HG03520 (cell line): ENCODE results near the gene HOMEZ.
"Not testable (repeated sequence)": the region's sequence is repeated elsewhere in the genome, so short reads cannot be mapped to it uniquely, and the experiment has no call there.

Experiments used
- ATAC-seq: cut with Tn5 transposase; IDR thresholded peaks from one replicate; pipeline ENCODE4 v1.9.1; 2021; ENCODE audit warnings: mild to moderate bottlenecking, moderate library complexity; ENCODE audit not compliant: unreplicated experiment

Gene HOMEZ

DNA sequence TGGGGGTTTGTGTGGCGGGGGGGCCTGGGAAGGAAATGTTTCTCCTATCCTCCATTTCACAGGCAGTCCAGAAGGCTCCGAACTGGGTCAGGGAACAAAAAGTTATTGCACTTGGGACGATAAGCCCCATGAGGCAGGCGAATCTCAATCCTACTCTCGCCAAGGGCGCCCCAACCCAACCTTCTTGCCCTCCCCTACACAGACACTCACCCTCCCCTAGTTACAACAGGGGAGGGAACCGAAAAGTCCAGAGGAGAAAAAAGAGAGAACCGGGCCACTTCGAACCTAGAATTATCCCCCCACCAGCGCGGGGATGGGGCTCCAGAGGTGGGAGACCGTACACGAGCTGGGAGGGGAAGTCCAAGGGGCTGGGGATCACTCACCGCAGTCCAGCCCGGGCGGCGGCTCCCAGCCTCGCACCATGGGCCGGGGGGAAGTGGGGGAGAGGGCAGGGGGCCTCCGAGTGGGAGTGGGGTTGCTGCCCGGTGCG is 357 bp downstream of the HOMEZ start:
- ATAC-seq = peak; percentile 23

DNA sequence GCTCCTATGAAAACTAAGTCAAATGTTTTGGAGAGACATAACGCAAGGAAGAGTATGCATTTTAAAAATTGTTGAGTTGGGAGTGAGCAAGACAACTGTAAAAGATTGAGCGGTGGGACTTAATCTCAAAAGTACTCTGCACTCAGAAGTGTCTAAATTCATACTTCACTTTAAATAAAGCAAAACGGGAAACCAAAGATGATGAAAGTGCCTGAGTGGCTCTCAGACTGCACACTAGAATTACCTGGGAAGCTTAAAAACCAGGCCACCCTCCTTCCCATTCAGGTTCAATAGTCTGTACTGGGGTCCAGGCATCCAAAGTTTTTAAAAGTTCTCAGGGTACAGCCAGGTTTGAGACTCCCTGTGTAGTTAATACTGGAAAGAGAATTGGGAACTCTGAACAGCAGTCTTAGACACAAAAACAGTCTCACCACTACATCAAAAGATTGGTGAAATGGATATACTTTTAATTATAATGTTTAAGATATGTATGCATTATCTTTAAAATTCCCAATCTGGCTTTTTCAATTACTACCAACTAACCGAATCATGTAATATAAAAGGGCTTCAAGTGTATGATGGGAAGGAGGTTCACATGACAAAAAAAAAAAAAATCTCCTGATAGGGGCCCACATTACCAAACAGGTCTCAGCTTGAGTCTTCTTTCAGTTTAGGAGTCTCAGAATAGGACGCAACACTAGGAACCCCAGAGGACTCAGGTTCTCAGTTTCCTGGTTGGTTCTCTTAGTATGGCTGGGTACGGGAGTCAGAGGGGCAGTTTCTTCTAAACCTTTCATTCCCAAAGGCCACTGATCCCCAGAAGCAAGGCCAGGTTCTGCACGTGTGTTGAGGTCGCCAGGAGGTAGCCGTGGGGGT is 1.0 kb downstream of the HOMEZ start:
- ATAC-seq = no peak

DNA sequence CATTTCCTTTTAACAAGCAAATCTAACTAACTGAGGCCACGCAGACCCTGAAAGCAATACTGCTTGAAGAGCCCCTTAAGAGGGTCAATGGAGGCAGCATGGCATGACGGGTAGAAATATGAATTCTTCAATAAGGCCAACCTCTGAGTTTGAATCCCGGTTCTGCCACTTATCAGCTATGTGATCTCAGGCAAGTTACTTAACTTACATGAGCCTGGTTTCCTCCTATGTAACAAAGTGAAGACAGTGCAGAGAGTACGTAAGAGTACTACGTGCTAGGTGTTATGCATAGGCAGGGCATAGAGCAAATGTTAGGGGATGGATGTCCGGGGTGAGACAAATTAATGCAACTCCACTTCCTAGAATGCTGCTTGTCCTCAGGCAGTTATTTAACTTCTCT is 4.7 kb downstream of the HOMEZ start:
- no peak for ATAC-seq

DNA sequence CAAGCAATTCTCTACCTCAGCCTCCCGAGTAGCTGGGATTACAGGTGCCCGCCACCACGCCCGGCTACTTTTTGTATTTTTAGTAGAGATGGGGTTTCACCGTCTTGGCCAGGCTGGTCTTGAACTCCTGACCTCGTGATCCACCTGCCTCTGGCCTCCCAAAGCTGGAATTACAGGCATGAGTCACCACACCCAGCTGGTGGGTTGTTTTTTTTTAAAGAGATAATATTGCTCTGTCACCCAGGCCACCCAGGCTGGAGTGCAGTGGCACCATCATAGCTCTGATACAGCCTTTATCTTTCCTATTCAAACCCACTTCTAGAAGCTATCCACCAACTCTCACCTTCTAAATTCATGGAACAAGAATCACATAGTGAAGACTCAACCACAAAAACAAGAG is 8.0 kb downstream of the HOMEZ start:
- not testable (repeated sequence) for ATAC-seq

DNA sequence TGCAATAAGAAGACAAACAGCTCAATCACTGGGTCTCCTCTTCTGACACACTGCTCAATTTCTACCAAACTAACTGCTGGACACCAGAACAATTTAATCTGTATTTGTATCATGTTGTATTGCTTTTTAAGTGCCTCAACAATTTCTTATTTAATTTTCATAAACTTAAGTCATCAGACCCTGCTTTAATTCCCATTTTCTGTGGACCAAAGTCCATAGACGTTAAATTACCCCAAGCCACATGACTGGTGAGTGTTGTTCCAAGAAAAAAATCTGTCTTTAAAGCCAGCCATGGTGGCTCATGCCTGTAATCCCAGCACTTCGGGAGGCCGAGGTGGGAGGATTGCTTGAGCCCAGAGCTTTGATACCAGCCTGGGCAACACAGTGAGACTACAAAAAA is 8.7 kb downstream of the HOMEZ start:
- ATAC-seq = no peak

DNA sequence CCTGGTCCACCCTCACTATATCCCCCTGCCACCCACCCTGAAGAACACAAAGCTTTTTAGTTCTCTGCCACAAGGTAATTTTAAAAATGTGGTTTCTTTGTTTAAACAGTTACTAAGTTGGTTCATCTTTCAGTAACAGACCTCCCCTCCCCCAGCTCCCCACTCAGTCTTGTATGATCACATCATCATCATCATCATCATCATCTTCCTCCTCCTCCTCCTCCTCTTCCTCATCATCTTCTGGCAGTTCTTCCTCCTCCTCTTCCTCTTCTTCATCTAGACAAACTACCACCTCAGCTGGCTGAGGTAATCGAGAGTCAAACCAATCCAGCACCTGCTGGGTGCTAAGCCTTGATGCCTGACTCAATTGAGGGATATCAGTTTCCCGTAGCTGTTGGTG is 10.5 kb downstream of the HOMEZ start:
- no peak for ATAC-seq

DNA sequence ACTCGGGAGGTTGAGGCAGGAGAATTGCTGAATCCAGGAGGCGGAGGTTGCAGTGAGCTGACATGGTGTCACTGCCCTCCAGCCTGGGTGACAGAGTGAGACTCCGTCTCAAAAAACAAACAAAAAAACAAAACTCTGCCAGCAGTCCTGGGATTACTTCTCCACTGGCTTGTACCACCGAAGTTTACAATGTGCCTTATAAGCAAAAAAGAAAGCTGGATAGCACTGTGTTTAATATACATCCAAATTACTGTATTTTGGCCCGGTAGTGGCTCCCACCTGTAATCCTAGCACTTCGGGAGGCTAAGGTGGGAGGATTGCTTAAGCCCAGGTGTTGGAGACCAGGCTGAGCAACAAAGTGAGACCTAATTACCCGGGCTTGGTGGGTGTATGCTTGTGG is 16.7 kb downstream of the HOMEZ start:
- no peak for ATAC-seq

DNA sequence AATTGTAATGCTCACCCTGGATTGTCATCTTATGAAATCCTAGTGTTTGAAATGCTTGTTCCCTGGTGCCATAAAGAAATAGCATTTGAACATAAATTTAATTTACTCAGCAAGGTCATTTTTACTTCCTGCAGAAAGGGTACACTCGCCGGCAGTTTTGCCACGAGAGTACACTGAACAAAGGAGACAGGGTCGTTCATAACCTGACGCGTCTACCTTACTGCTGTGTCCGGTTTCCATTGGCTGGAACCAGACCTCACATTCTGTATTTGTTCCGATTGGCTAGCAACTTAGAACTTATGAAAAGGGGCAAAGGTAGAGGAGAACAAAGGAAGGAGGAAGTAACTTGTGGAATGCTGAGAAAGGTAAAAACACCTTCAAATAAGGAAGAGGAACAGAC is 25.1 kb downstream of the HOMEZ start:
- ATAC-seq = not testable (repeated sequence)

DNA sequence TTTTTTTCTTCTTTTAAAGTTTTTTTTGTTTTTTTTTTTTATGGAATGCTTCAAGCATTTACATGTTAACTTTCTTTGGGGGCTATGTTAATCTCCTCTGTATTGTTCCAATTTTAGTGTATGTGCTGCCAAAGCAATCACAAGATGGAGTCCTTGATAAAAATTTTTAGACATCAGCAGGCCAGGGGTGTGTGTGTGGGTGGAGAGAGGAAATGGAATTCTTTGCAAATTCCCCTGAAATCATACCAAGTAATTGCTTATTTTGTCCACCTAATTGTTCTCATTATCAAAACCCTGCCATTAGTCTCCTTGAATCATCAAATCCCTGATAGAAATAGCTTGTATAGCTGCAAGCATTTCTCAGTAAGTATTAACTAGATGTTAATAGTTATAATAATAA is 26.5 kb downstream of the HOMEZ start:
- no peak for ATAC-seq

DNA sequence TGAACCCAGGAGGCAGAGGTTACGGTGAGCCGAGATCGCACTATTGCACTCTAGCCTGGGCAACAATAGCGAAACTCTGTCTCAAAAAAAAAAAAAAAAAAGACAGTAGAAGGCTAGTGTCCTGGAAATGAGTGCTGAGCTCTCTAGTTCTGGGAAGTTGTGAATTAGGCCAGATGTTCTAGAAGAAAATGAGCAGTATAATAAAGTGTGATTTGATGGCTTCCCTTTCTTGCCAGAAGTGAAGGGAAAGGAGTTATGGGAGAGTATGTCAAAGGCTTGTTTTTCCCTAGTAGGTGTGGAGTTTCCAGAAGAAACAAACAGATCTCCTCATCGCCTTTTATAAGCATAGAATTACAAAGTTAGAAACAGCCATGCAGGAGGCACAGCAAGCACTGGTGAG is 27.7 kb downstream of the HOMEZ start:
- ATAC-seq = no peak

DNA sequence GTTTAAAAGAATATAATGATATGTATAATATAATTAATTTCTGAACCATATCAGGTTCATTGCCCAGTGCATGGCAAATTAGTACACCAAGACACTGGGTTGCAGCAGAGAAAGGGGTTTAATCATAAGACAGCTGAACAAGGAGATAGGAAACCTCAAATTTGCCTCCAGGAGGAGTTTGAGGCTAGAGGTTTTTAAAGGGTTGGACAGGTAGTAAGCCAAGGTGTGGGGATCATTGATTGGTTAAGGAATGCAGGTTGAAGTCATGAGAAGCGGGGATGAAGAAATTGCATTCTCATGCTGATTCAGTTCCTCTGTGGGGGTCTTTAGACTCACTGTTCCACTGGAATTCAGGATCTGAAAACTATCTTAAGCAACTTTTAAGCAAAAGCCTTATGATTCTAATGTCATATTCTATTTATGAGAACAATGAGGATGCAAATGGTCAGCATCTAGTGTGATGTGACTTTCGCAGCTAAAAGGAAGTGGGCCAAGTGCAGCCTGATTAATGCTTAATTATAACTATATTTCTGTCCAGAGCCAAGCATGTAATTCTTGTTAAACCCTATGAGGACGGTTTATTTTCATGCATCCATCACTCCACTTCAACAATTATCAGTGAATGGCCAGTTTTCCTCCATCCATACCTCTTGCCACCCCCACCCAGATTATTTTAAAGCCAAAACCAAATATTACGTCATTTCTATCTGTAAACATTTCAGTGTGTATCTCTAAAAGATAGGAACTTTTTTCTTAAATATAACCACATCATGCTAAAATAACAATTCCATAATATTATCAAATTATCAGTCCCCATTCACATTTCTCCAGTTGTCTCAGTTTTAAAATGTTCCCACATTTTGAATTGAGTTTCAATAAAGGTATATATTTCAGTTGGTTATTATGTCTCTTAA is 33.3 kb downstream of the HOMEZ start:
- no peak for ATAC-seq

DNA sequence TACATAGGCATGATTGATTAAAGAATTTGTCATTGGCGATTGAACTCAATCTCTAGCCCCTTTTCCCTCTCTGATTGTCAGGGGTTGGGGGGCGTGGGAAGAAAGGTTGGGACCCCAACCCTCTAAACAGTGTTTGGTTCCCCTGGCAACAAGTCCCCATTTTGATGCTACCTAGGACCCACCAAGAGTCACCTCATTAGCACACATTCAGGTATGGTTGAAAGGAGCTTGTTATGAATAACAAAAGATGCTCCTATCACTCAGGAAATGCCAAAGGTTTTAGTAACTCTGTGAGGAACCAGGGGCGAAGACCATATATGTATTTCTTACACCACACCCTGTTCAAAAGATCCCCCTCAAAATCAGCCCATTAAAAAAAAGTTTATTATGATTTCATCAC is 33.9 kb downstream of the HOMEZ start:
- ATAC-seq = no peak

DNA sequence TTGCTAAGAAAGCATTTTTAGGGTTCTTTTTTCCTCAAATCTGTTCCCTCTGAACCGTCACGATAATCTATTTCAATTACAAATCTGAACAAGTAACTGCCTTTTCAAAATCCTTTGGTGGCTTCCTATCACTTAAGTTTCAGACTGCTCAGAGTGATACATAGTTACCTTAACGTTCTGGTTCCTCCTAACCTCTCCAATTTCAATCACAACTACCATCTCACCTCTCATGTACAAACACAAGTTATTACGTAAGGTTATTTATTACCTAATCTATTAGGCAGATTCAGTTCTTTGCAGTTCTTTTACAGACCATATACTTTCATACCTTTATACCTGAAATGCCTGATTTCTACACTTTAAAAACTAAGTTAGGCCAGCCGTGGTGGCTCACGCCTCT is 36.1 kb downstream of the HOMEZ start:
- no peak for ATAC-seq

DNA sequence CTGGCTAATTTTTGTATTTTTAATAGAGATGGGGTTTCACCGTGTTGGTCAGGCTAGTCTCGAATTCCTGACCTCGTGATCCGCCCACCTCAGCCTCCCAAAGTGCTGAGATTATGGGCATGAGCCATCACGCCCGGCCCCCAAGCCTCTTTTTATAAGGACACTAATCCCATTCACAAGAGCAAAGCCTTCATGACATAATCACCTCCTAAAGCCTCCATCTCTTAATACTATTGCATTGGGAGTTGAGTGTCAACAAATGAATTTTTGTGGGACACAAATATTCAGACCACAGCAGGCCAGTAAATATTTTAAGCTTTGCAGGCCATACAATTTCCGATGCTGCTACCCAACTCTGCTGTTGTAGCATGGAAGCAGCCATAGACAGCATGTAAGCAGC is 37.3 kb downstream of the HOMEZ start:
- no peak for ATAC-seq

DNA sequence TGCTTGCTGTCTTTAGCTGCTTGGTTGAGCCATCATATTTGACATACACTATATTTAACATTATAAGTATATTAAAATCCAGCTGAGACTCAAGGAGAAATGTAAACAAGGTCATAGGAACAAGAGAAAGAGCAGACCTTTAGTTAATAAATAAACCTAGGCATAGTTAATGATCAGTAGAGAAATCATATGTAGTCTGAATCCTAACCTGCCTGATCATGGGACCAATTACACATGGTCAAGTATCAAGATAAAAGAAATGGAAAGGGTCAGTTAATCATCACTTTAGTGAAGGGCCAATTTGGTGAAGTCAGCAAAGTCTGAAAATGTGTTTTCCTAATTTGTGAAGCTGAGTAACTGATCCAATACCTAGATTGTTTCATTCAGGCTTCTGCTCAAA is 40.6 kb downstream of the HOMEZ start:
- no peak for ATAC-seq

DNA sequence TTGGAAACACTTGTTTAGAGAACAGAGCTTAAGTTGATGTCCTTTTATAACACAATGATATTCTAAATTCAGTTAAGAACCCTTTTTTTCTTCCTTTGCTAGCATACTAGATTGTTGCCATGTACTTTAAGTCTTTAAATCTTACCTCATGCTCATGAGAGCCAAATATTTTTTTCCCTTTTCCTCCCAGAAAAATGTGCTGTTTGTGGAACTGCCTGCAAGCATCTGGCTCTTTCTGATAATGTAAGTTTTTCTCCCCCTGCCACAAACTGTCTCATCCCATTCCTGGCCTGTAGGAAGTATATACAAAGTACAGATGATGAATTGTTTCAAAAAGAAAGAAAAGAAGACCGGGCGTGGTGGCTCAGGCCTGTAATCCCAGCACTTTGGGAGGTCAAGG is 42.9 kb downstream of the HOMEZ start:
- ATAC-seq = no peak

DNA sequence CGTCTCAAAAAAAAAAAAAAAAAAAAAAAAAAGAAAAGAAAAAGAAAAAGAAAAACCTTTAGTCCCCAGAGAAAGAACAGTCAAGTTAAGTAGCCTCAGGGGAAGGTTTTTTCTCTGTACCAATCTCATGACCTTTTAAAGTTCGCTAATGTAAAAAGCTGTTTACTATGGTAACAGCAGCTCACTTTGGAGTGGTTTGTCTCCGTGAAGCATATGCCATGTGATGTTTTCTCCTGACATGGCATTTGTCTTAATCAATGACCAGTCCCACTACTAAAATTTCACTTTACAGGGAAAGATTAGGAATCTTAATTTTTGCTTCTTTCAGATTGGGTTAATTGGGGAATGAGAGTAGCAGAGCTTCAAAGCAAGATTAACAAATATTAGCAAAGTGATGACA is 43.9 kb downstream of the HOMEZ start:
- no peak for ATAC-seq

DNA sequence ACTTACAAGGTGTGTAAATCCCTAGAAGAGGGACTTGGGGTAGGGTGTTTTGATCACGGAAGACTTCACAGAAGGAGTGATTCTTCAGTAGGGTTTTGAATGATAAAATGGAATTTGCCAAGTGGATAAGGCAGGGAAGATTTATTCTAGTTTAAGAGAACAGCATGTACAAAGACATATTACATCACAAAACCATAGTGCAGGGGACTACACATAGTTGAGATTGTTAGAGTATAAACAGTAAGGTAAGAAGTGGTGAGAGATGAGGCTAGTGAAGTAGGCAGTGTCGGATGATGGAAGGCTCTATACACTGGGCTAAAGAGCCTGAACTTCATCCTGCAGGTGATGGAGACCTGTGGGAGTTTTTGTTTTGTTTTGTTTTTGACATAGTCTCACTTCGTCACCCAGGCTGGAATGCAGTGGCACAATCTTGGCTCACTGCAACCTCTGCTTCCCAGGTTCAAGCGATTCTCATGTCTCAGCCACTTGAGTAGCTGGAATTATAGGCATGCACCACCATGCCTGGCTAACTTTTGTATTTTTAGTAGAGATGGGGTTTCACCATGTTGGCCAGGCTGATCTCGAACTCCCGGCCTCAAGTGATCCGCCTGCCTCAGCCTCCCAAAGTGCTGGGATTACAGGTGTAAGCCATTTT is 44.7 kb downstream of the HOMEZ start:
- not testable (repeated sequence) for ATAC-seq

DNA sequence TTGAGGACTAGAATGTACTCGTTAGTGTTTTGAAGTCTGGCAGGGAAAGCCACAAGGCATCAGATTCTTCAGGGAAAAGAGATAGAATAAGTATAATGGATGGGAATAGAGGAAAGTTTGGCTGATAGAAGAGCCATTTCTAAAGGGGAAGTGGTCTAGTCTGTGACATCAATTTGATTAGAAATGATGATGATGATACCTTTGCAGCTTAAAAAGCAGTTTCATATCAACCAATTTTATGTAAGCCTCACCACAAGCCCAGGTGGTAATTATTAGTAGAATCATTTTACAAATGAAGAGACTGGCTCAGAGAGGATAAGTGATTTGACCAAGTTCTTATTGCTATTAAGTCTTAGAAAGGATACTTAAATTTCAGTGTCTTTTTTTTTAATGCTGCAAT is 45.3 kb downstream of the HOMEZ start:
- ATAC-seq = no peak

DNA sequence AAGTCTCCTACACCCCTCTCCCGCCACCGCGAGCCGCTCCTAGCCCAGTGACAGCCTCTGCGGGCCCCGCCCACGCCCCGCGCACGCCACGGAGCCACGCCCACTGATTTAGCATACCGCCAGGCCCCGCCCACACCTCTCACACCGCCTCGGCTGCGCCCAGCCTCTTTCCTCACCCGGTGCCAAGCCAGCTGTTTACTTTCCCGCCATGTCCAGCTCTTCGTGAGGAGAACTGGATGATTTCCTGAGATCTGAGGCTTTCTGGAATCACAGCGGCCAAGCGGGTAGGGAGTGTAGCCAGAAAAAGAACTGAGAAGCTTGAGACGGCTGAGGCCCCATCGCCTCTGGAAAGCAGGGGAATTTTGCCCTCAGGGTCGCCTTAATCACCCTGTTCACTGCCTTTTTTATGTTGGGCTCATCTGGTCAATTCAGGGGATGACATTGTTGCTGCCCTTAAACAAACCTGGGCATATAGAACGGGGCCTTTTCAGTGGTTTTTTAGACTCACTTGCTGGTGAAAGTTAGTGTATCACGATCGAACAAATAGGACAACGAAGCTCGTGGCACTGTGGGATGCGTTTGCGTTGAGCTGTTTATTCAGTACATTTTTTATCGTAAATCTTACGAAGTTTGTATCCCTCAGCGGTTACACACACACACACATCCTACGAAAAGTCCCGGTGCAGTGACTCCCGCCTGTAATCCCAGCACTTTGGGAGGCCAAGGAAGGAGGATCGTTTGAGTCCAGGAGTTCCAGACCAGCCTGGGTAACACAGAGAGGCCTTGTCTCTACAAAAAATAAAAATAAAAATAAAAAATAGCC is 47.9 kb downstream of the HOMEZ start, which contains the start of gene RNF212B:
RNF212B (plus strand) TSS at position 165 of the 823 bp plus-strand sequence. CDS start 2,410 bp downstream, outside the sequence.
- ATAC-seq = no peak
